Measurements from ENCODE around the gene POMT1.

The POMT1 gene

DNA sequence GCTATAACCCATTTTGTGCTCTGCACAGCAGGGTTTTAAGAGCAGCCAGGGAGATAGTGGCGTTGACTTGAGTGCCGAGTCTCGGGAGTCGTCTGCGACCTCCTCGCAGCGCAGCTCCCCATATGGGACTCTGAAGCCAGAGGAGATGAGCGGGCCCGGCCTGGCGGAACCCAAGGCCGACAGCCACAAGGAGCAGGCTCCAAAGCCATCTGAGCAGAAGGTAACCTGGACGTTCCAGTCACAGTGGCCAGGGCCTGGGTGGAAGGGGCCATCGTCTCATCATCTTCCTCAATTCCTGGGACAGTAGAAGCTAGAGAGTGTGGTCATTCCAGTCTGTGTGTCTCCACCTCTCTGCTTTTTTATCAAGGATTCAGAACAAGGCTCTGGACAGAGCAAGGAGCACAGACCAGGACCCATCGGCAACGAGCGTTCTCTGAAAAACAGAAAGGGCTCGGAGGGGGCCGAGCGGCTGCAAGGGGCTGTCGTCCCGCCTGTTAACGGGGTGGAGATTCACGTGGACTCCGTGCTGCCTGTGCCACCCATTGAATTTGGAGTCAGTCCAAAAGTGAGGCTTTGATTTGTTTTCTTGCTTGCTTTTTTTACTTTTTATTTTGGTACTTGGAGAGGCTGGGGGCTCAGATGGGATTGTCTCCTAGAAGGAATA is 20.2 kb upstream of the POMT1 start:
- H3K4me1 Mint-ChIP-seq (ENCODE audit: low read depth), result peaks cover 6% of the 10 kb centered on the region
- no peaks in the 10 kb centered on the region for H3K9me3 Mint-ChIP-seq
- no peak overlapping the region for H3K27ac Mint-ChIP-seq
- peaks cover 44% of the 10 kb centered on the region for H3K36me3 Mint-ChIP-seq (ENCODE audit: low read depth)
- H3K27me3 Mint-ChIP-seq (ENCODE audit: low read depth), result no peaks in the 10 kb centered on the region
- H3K4me3 Mint-ChIP-seq, result no peak overlapping the region

DNA sequence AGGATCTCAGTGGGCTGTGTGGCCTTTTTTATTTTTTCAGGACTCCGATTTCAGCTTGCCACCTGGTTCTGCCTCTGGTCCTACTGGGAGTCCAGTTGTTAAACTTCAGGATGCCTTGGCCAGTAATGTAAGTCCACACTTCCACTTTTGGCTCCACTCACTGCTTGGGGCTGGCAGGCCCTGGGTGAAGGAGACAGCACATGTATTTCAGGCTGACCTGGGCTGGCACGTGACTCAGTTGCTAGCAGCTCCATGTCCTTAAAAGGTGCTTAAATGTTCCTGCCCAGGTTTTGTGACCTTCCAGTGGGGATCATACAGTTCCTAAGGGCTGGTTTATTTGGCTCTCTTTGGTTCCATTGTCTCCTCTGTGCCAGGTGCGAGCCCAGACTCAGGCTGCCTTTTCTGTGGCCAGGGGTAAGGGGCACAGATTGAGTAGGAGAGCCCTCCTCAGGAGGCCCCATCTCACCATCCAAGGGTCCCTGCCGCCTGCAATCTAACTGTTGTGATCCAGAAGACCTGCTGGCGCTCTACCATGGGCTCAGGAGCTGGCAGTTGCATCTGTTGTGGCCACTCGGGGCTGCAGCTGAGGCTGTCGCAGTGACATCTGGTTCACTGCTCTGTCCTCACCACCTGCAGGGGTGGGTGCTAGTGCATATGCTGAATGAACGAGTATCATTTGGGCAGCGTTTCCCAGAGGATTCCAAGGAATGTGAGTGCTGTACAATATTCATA is 19.2 kb upstream of the POMT1 start:
- peaks cover 48% of the 10 kb centered on the region for H3K36me3 Mint-ChIP-seq (ENCODE audit: low read depth)
- no peaks in the 10 kb centered on the region for H3K9me3 Mint-ChIP-seq
- H3K27me3 Mint-ChIP-seq (ENCODE audit: low read depth), result no peaks in the 10 kb centered on the region
- peaks cover 3% of the 10 kb centered on the region for H3K4me1 Mint-ChIP-seq (ENCODE audit: low read depth)
- H3K4me3 Mint-ChIP-seq, result no peak overlapping the region
- no peak overlapping the region for H3K27ac Mint-ChIP-seq

DNA sequence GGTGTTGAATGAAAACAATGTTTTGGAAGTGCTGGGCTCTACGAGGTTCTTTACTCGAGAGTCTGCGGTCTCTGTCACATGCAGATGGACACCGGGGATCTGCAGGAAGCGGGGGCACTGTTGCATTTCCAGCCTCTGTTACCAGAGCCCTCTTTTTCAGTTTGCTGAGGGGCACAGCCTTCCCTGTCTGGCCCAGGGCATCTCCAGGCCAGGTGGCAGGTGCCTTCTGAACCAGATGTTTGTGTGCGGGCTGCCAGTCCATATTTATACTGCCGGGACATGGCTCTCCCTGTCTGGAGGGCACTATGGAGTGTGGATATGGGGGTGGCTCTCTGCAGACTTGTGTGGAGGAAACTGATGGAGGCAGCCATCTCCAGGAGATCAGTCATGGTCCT is 18.7 kb upstream of the POMT1 start:
- H3K27ac Mint-ChIP-seq, result no peak overlapping the region
- H3K27me3 Mint-ChIP-seq (ENCODE audit: low read depth), result no peaks in the 10 kb centered on the region
- H3K36me3 Mint-ChIP-seq (ENCODE audit: low read depth), result peaks cover 50% of the 10 kb centered on the region
- H3K4me1 Mint-ChIP-seq (ENCODE audit: low read depth), result peaks cover 3% of the 10 kb centered on the region
- H3K9me3 Mint-ChIP-seq, result no peaks in the 10 kb centered on the region
- H3K4me3 Mint-ChIP-seq, result no peak overlapping the region

- H3K27ac Mint-ChIP-seq, result no peak overlapping the region
- no peak overlapping the region for H3K4me3 Mint-ChIP-seq
- peaks cover 50% of the 10 kb centered on the region for H3K36me3 Mint-ChIP-seq (ENCODE audit: low read depth)
- H3K9me3 Mint-ChIP-seq, result no peaks in the 10 kb centered on the region
- no peaks in the 10 kb centered on the region for H3K27me3 Mint-ChIP-seq (ENCODE audit: low read depth)
- peaks cover 3% of the 10 kb centered on the region for H3K4me1 Mint-ChIP-seq (ENCODE audit: low read depth)
Observed at GRCh38 chr9:131484560-131485185, 18.0 kb upstream of the POMT1 start.

- H3K27ac Mint-ChIP-seq, result no peak overlapping the region
- no peaks in the 10 kb centered on the region for H3K9me3 Mint-ChIP-seq
- H3K4me3 Mint-ChIP-seq, result no peak overlapping the region
- no peaks in the 10 kb centered on the region for H3K27me3 Mint-ChIP-seq (ENCODE audit: low read depth)
- peaks cover 4% of the 10 kb centered on the region for H3K4me1 Mint-ChIP-seq (ENCODE audit: low read depth)
- peaks cover 54% of the 10 kb centered on the region for H3K36me3 Mint-ChIP-seq (ENCODE audit: low read depth)
Observed at GRCh38 chr9:131485206-131485605, 17.5 kb upstream of the POMT1 start.

GRCh38 chr9:131485728-131486422 is 16.8 kb upstream of the POMT1 start:
- peaks cover 4% of the 10 kb centered on the region for H3K4me1 Mint-ChIP-seq (ENCODE audit: low read depth)
- H3K27ac Mint-ChIP-seq, result no peak overlapping the region
- H3K9me3 Mint-ChIP-seq, result no peaks in the 10 kb centered on the region
- H3K27me3 Mint-ChIP-seq (ENCODE audit: low read depth), result no peaks in the 10 kb centered on the region
- no peak overlapping the region for H3K4me3 Mint-ChIP-seq
- H3K36me3 Mint-ChIP-seq (ENCODE audit: low read depth), result peaks cover 60% of the 10 kb centered on the region

GRCh38 chr9:131487001-131487400 is 15.7 kb upstream of the POMT1 start:
- Mint-ChIP-seq H3K9me3 (no peaks in the 10 kb centered on the region), H3K27me3 (ENCODE audit: low read depth) (no peaks in the 10 kb centered on the region), H3K36me3 (ENCODE audit: low read depth) (peaks cover 68% of the 10 kb centered on the region), H3K4me3 (no peak overlapping the region), H3K27ac (no peak overlapping the region), H3K4me1 (ENCODE audit: low read depth) (peaks cover 4% of the 10 kb centered on the region)

GRCh38 chr9:131487621-131488031 is 15.1 kb upstream of the POMT1 start:
- Mint-ChIP-seq H3K27ac (no peak overlapping the region), H3K4me1 (ENCODE audit: low read depth) (peaks cover 4% of the 10 kb centered on the region), H3K27me3 (ENCODE audit: low read depth) (no peaks in the 10 kb centered on the region), H3K36me3 (ENCODE audit: low read depth) (peaks cover 64% of the 10 kb centered on the region), H3K4me3 (no peak overlapping the region), H3K9me3 (no peaks in the 10 kb centered on the region)

GRCh38 chr9:131490514-131490913 is 12.2 kb upstream of the POMT1 start:
- H3K27me3 Mint-ChIP-seq (ENCODE audit: low read depth), result no peaks in the 10 kb centered on the region
- no peak overlapping the region for H3K4me3 Mint-ChIP-seq
- H3K4me1 Mint-ChIP-seq (ENCODE audit: low read depth), result peaks cover 4% of the 10 kb centered on the region
- H3K27ac Mint-ChIP-seq, result peak overlapping the region; percentile 55
- H3K9me3 Mint-ChIP-seq, result no peaks in the 10 kb centered on the region
- H3K36me3 Mint-ChIP-seq (ENCODE audit: low read depth), result peaks cover 69% of the 10 kb centered on the region

DNA sequence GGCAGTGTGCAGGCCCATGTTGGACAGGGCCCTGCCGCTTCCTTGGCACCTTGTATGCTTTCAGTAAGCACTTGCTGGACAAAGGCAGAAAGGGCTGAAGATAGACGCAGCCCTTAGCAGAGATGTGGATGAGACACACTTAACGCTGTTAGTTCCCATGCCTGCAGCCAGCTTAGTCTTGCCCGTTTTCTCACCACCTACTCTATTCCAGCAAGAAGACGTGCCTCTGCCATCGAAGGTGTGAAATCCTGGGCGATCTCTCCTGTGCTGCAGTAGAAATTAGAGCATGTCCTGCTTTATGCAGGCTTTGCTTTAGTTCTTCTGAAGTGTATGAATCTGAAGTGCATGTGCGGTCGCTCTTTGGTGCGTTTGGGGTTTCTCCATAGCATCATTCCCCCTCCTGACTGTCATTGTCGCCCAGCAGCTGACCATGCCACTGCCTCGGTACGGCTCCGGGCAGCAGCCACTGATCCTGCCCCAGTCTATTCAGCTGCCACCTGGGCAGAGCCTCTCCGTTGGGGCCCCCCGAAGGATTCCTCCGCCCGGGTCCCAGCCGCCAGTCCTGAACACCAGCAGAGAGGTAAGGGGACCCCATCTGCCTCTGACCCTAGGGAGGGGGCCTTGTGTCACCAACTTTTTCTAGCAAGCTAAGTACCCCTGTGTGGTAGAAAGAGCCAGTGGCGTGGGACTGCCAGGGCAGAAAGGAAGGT is 11.6 kb upstream of the POMT1 start:
- Mint-ChIP-seq H3K9me3 (no peaks in the 10 kb centered on the region), H3K27me3 (ENCODE audit: low read depth) (no peaks in the 10 kb centered on the region), H3K4me3 (no peak overlapping the region), H3K27ac (peak overlapping the region; percentile 55), H3K4me1 (ENCODE audit: low read depth) (peaks cover 4% of the 10 kb centered on the region), H3K36me3 (ENCODE audit: low read depth) (peaks cover 68% of the 10 kb centered on the region)

- Mint-ChIP-seq H3K27me3 (ENCODE audit: low read depth) (no peaks in the 10 kb centered on the region), H3K36me3 (ENCODE audit: low read depth) (peaks cover 62% of the 10 kb centered on the region), H3K9me3 (no peaks in the 10 kb centered on the region), H3K4me3 (no peak overlapping the region), H3K27ac (no peak overlapping the region), H3K4me1 (ENCODE audit: low read depth) (peaks cover 2% of the 10 kb centered on the region)
Observed at GRCh38 chr9:131492070-131492469, 10.6 kb upstream of the POMT1 start.

GRCh38 chr9:131494296-131494870 is 8.3 kb upstream of the POMT1 start:
- Mint-ChIP-seq H3K36me3 (ENCODE audit: low read depth) (peaks cover 53% of the 10 kb centered on the region), H3K9me3 (no peaks in the 10 kb centered on the region), H3K4me1 (ENCODE audit: low read depth) (peaks cover 8% of the 10 kb centered on the region), H3K27me3 (ENCODE audit: low read depth) (no peaks in the 10 kb centered on the region), H3K4me3 (no peak overlapping the region), H3K27ac (no peak overlapping the region)

DNA sequence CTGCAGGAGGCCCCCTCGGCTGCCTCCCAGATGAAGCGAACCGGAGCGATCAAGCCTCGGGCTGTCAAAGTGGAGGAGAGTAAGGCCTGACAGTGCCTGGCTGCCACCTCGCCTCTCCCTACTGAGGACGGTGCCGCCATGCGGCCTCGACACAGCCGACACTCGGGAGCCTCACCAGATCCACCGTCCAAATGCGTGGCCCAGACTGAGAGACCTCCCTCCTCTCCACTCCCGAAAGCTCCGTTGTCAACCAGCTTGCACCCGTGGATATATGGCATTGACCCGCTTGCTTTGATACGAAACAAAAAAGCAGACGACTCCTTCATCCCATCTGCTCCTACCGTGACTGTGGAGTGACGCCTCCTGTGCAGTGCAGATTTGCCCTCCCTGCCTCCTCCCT is 6.9 kb upstream of the POMT1 start:
- H3K27ac Mint-ChIP-seq, result no peak overlapping the region
- H3K4me3 Mint-ChIP-seq, result no peak overlapping the region
- H3K9me3 Mint-ChIP-seq, result no peaks in the 10 kb centered on the region
- H3K36me3 Mint-ChIP-seq (ENCODE audit: low read depth), result peaks cover 48% of the 10 kb centered on the region
- no peaks in the 10 kb centered on the region for H3K27me3 Mint-ChIP-seq (ENCODE audit: low read depth)
- H3K4me1 Mint-ChIP-seq (ENCODE audit: low read depth), result peaks cover 19% of the 10 kb centered on the region

DNA sequence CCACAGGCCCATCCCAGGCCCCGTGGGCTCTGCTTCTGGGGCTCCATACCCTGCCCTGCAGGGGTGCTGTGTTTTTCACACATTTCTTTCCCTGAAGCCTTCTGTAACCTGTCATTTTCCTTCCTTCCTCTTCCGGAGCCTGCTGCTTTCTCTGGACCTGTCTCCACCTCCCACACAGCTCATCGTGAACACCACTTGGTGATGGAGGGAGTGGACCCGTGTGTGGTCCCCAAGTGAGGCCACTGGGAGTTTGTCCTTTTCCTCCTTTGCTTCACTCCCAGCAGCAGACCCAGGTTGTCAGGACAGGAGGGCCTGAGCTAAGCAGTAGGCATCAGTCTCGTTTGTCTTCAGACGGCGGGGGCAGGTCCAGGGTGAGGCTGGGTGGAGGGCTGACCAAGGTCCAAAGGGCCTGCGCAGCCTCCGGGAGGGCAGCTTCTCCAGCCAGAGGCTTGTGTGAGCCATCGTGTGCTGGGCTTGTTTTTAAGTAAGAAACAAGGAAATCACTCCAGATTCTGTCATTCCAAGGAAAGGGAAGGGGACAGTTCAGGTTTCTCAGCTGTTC is 5.8 kb upstream of the POMT1 start:
- no peak overlapping the region for H3K27ac Mint-ChIP-seq
- H3K4me3 Mint-ChIP-seq, result no peak overlapping the region
- H3K9me3 Mint-ChIP-seq, result no peaks in the 10 kb centered on the region
- H3K36me3 Mint-ChIP-seq (ENCODE audit: low read depth), result peaks cover 41% of the 10 kb centered on the region
- peaks cover 27% of the 10 kb centered on the region for H3K4me1 Mint-ChIP-seq (ENCODE audit: low read depth)
- no peaks in the 10 kb centered on the region for H3K27me3 Mint-ChIP-seq (ENCODE audit: low read depth)

Data from T-helper 1 cell treated with Interleukin-12 subunit alpha and Interleukin-12 subunit beta and Interleukin-4 antibody, amounts not matched to agents 30 μg/mL and 1 μg/mL, for 36 hours (primary cell).